GM23248 (cell line): ENCODE results near the gene ENAH.
"Not testable (repeated sequence)": the region's sequence is repeated elsewhere in the genome, so short reads cannot be mapped to it uniquely, and the experiment has no call there.

Experiments
- EZH2 ChIP-seq: fragments of 200-600 bp; sonication (generic); IDR thresholded peaks from 2 replicates; pipeline ENCODE4 v1.6.1; 2018; ENCODE audit warnings: antibody characterized with exemption, mild to moderate bottlenecking; ENCODE audit not compliant: insufficient read depth, poor library complexity, severe bottlenecking
- EZH2phosphoT487 ChIP-seq: fragments of 200-600 bp; sonication (generic); IDR thresholded peaks from 2 replicates; pipeline ENCODE4 v1.6.1; 2018; ENCODE audit warnings: antibody characterized with exemption, moderate library complexity, mild to moderate bottlenecking, low read depth; ENCODE audit not compliant: insufficient read depth

GRCh38 chr1:225473266-225473665 is 179.7 kb downstream of the ENAH start:
- not testable (repeated sequence) for TF ChIP-seq EZH2phosphoT487, EZH2
